GM06990 (cell line): ENCODE results near the gene GARIN5B.

Experiments
- DNase-seq: peaks from one replicate; pipeline ENCODE4 v3.0.0-alpha.2; 2011; ENCODE audit not compliant: insufficient read length; ENCODE audit errors: extremely low read depth
- H3K27me3 ChIP-seq: replicated peaks from 2 replicates; pipeline ENCODE4 v1.6.0; 2011; ENCODE audit warnings: low read length; ENCODE audit not compliant: control insufficient read depth, insufficient read depth
- H3K36me3 ChIP-seq: 2 replicates; pipeline ENCODE4 v1.5.1; 2011; ENCODE audit warnings: low read length; ENCODE audit not compliant: control insufficient read depth, insufficient read depth
- H3K4me3 ChIP-seq: replicated peaks from 2 replicates; pipeline ENCODE4 v1.5.1; 2011; ENCODE audit warnings: low read depth, mild to moderate bottlenecking, control low read depth, low read length
- TF ChIP-seq, protein P1 (sequence below): IDR thresholded peaks from 2 replicates; pipeline ENCODE4 v1.5.1; 2011; ENCODE audit warnings: low read length, control low read depth, mild to moderate bottlenecking, inconsistent platforms; ENCODE audit not compliant: insufficient read depth, poor library complexity, severe bottlenecking

Gene GARIN5B

DNA sequence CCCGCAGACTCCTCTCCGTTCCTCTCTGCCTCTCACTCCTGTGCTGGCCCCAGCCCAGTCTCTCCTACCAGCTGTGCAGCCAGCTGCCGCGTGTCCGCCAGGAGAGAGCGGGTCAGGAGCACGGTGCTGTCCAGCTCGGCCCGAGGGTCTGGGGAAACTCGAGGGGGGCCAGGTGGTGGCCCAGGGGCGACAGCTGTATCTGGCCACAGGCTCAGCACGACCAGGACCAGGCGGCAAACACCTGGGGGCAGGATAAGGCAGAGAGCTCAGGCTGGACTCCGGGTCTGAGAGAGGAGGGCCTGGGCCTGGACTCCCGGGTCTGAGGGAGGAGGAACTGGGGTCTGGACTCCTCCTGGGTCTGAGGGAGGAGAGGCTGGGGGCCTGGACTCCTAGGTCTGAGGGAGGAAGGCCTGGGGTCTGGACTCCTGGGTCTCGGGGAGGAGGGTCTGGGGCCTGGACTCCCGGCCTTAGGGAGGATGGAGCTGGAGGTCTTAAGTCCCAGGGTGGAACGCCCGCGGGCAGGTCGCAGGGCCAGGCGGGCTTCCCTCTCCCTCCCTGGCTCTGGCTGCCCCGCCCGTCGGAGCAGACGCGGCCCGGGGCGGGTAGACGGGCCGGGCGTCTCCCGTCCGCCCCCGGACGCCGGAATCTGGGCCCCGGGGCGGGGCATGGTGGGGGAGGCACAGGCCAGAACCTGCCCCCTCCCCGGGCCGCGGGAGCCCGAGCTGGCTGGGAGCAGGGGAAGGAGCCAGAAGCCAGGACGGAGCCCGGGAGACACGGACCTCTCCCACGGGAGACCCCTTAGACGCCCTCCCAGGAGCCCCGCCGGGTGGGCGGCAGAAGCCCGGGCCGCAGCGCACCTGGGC lies 5.9 kb upstream of the GARIN5B start:
- DNase-seq = no peak
- Histone ChIP-seq H3K27me3 (no peaks in the 10 kb centered on the region; the same call in none of the 2 replicates), H3K4me3 (no peak overlapping the region), H3K36me3 (no peaks in the 10 kb centered on the region)
- TF ChIP-seq, protein P1, sequence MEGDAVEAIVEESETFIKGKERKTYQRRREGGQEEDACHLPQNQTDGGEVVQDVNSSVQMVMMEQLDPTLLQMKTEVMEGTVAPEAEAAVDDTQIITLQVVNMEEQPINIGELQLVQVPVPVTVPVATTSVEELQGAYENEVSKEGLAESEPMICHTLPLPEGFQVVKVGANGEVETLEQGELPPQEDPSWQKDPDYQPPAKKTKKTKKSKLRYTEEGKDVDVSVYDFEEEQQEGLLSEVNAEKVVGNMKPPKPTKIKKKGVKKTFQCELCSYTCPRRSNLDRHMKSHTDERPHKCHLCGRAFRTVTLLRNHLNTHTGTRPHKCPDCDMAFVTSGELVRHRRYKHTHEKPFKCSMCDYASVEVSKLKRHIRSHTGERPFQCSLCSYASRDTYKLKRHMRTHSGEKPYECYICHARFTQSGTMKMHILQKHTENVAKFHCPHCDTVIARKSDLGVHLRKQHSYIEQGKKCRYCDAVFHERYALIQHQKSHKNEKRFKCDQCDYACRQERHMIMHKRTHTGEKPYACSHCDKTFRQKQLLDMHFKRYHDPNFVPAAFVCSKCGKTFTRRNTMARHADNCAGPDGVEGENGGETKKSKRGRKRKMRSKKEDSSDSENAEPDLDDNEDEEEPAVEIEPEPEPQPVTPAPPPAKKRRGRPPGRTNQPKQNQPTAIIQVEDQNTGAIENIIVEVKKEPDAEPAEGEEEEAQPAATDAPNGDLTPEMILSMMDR = no peak

DNA sequence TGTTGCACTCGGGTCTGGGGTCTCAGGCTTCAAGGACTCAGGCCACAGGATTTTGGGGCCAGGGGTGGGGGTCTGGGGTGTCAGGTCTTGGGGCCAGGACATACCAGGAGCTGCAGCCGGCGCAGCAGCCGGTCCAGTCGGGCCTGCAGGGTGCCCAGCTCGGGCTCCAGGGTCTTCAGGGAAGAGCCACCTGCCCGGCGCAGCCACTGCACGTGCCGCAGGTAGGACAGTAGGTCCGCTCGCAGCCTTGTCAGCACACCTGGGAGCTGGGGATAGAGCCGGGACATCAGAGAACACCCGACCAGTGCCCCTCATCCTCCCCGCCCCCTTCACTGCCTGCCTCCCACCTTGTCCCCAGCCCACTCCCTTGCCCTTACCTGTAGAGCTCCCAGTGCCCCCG lies 5.0 kb upstream of the GARIN5B start:
- Histone ChIP-seq H3K4me3 (no peak overlapping the region), H3K36me3 (no peaks in the 10 kb centered on the region), H3K27me3 (no peaks in the 10 kb centered on the region; the same call in none of the 2 replicates)
- no peak for DNase-seq
- TF ChIP-seq, protein P1 = no peak

DNA sequence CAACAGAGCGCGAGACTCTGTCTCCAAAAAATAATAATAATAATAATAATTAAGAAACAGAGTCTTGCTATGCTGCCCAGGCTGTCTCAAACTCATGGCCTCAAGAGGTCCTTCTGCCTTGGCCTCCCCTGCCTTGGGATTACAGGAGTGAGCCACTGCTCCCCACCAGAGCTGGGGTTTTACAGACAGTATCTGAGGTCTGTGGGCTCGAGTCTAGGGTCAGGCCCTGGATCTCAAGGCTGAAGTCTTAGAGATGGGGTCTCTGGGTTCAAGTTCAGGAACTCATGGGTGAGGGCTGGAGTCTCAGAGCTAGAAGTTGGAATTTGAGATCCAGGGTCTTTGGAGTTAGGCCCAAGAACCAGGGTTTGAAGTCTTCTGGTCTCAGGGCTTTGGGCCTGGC lies 3.7 kb upstream of the GARIN5B start:
- TF ChIP-seq, protein P1 = no peak
- no peak for DNase-seq
- Histone ChIP-seq H3K4me3 (no peak overlapping the region), H3K27me3 (no peaks in the 10 kb centered on the region; the same call in none of the 2 replicates), H3K36me3 (no peaks in the 10 kb centered on the region)

DNA sequence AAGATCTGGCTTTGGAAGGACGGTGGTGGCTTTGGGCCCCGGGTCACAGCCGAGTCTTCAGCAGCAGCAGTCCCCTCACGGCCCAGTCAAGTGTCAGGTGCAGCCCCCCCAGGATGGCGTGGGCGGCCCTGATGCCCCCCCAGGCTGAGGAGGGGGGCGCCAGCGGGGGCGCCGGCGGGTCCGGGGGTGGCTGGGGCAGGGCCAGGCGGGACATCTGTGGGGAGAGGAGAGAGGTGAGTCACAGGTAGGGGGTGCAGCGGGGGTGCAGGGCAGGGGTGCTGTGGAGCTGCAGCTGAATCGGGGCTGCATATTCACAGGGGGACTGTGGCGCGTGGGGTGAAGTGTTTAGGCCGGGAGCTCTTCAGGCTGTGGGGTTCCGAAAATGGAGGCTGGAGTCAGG lies 2.9 kb upstream of the GARIN5B start:
- Histone ChIP-seq H3K4me3 (no peak overlapping the region), H3K36me3 (no peaks in the 10 kb centered on the region), H3K27me3 (no peaks in the 10 kb centered on the region; the same call in none of the 2 replicates)
- no peak for DNase-seq
- TF ChIP-seq, protein P1 = no peak

DNA sequence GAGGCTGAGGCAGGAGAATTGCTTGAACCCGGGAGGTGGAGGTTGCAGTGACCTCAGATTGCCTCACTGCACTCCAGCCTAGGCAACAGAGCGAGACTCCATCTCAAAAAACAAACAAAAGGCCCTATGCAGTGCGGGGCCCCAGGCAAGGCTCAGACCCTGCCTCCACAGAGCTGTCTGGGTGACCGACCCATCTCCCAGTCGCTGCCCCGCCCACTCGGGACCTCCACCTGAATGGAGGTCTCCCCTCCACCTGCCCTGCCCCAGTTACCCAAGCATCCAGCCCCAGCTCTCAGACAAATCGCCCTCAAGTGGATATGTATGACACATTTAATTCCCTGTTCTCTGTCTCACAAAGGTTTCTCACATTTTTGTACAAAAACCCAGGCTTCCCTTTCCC lies 2.2 kb upstream of the GARIN5B start:
- no peaks in the 10 kb centered on the region for H3K36me3 ChIP-seq
- TF ChIP-seq, protein P1 = no peak
- DNase-seq = no peak

More for the DNA sequence above, 2.2 kb upstream of the GARIN5B start:
- H3K4me3 ChIP-seq = no peak overlapping the region
- H3K27me3 ChIP-seq = no peaks in the 10 kb centered on the region; the same call in 1 of the 2 replicates
